Smooth muscle cell (in vitro differentiated cells): ENCODE results near the gene OOSP3. TPM values are rescaled to one million over a fixed set of nuclear protein-coding genes. Genes with fewer than 3 reads are reported as not detected.
A peak's percentile ranks its signal among the peaks of the same experiment; 100 is the strongest.

Experiments
- DNase-seq: peaks from one replicate; lab custom pipeline; 2025; ENCODE audit not compliant: unreplicated experiment; lab: John Stamatoyannopoulos, UW
- H2AFZ ChIP-seq: fragments of 200-600 bp; sonication (generic); 2 replicates; pipeline ENCODE4 v1.6.0; 2016; ENCODE audit warnings: antibody characterized with exemption, low read depth, mild to moderate bottlenecking
- H3F3A ChIP-seq: fragments of 200-600 bp; sonication (generic); 2 replicates; pipeline ENCODE4 v1.6.0; 2017; ENCODE audit warnings: antibody characterized with exemption, low read depth
- H3K27ac ChIP-seq: fragments of 200-600 bp; sonication (generic); 2 replicates; pipeline ENCODE4 v1.5.1; 2016; ENCODE audit warnings: low read depth, mild to moderate bottlenecking
- H3K27me3 ChIP-seq: fragments of 200-600 bp; sonication (generic); 2 replicates; pipeline ENCODE4 v1.6.1; 2016; ENCODE audit warnings: low read depth, mild to moderate bottlenecking
- H3K36me3 ChIP-seq: fragments of 200-600 bp; sonication (generic); 2 replicates; pipeline ENCODE4 v1.5.1; 2016; ENCODE audit warnings: low read depth
- H3K4me1 ChIP-seq: fragments of 200-600 bp; sonication (generic); 2 replicates; pipeline ENCODE4 v1.5.1; 2016; ENCODE audit warnings: low read depth
- H3K4me2 ChIP-seq: fragments of 200-600 bp; sonication (generic); 2 replicates; pipeline ENCODE4 v1.6.0; 2016; ENCODE audit warnings: mild to moderate bottlenecking
- H3K4me3 ChIP-seq: fragments of 200-600 bp; sonication (generic); 2 replicates; pipeline ENCODE4 v1.5.1; 2016; ENCODE audit warnings: mild to moderate bottlenecking
- H3K79me2 ChIP-seq: fragments of 200-600 bp; sonication (generic); 2 replicates; pipeline ENCODE4 v1.6.0; 2016; ENCODE audit warnings: low read depth, mild to moderate bottlenecking
- H3K9ac ChIP-seq: fragments of 200-600 bp; sonication (generic); 2 replicates; pipeline ENCODE4 v1.6.0; 2016; ENCODE audit warnings: low read depth
- H3K9me3 ChIP-seq: fragments of 200-600 bp; sonication (generic); replicated peaks from 2 replicates; pipeline ENCODE4 v1.5.1; 2016; ENCODE audit warnings: low read depth
- H4K20me1 ChIP-seq: fragments of 200-600 bp; sonication (generic); 2 replicates; pipeline ENCODE4 v1.6.0; 2016; ENCODE audit warnings: low read depth
- CTCF ChIP-seq: fragments of 200-600 bp; sonication (generic); IDR thresholded peaks from 2 replicates; pipeline ENCODE4 v1.5.1; 2017; ENCODE audit warnings: borderline replicate concordance, mild to moderate bottlenecking, antibody characterized with exemption; ENCODE audit not compliant: insufficient read depth, poor library complexity, severe bottlenecking
- WGBS: methylation state at CpG from one replicate; pipeline ENCODE4 v1.1.7; 2016; ENCODE audit warnings: low lambda C conversion rate; 5-methylcytosine and 5-hydroxymethylcytosine counted together
- polyA plus RNA-seq: library from polyadenylated mRNA; unstranded; fragments of >200 nt; fragmentation: Nextera tagmentation; extraction: Ambion mirVana; gene quantifications from 2 replicates; pipeline ENCODE4 v1.2.1, GENCODE V29; 2016
- total RNA-seq: library from RNA; depleted of rRNA; stranded (reverse); fragments of >200 nt; gene quantifications from 2 replicates; pipeline ENCODE4 v1.2.3, GENCODE V29; 2014

The OOSP3 gene
- total and polyA plus RNA-seq, 2 experiments from 2014 or later, result not detected

GRCh38 chr11:59862252-59862651 lies 16.3 kb upstream of the OOSP3 start:
- Histone ChIP-seq H3K36me3 (no peaks in the 10 kb centered on the region), H2AFZ (no peak overlapping the region), H3K79me2 (no peaks in the 10 kb centered on the region), H3K27me3 (no peaks in the 10 kb centered on the region), H3K27ac (no peak overlapping the region), H3K4me3 (no peak overlapping the region), H3F3A (no peaks in the 10 kb centered on the region), H3K9me3 (no peaks in the 10 kb centered on the region), H3K4me1 (no peaks in the 10 kb centered on the region), H3K9ac (no peak overlapping the region), H3K4me2 (no peak overlapping the region), H4K20me1 (no peaks in the 10 kb centered on the region)
- no peak for TF ChIP-seq CTCF
- DNase-seq, result no peak
- WGBS, result 90% methylated on average over 3 of the region's 3 CpGs

GRCh38 chr11:59865031-59865430 lies 13.6 kb upstream of the OOSP3 start:
- DNase-seq, result no peak
- Histone ChIP-seq H3K4me3 (no peak overlapping the region), H2AFZ (no peak overlapping the region), H3K9ac (no peak overlapping the region), H3K9me3 (no peaks in the 10 kb centered on the region), H3K4me1 (no peaks in the 10 kb centered on the region), H3K27me3 (no peaks in the 10 kb centered on the region), H3K79me2 (no peaks in the 10 kb centered on the region), H3K27ac (peak overlapping the region; percentile 56), H3F3A (no peaks in the 10 kb centered on the region), H3K36me3 (no peaks in the 10 kb centered on the region), H4K20me1 (no peaks in the 10 kb centered on the region), H3K4me2 (no peak overlapping the region)
- no peak for TF ChIP-seq CTCF
- WGBS, result 84% methylated on average over 1 of the region's 1 CpG

- H3K4me2 ChIP-seq, result no peak within 1 kb of the TSS
- no peaks in the 10 kb centered on the region for H3K79me2 ChIP-seq
- no peak for TF ChIP-seq CTCF
- DNase-seq, result no peak
- H3K27ac ChIP-seq, result peak within 1 kb of the TSS; percentile 56
- no peaks in the 10 kb centered on the region for H3K36me3 ChIP-seq
- H3K9ac ChIP-seq, result no peak within 1 kb of the TSS
- no peaks in the 10 kb centered on the region for H3K27me3 ChIP-seq
- WGBS, result 84% methylated on average over 3 of the region's 3 CpGs
- no peak within 1 kb of the TSS for H3K4me3 ChIP-seq
- H3F3A ChIP-seq, result no peaks in the 10 kb centered on the region
- H3K9me3 ChIP-seq, result no peaks in the 10 kb centered on the region
- no peaks in the 10 kb centered on the region for H3K4me1 ChIP-seq
- no peak within 1 kb of the TSS for H2AFZ ChIP-seq
- H4K20me1 ChIP-seq, result no peaks in the 10 kb centered on the region
Measured at GRCh38 chr11:59866397-59866796, 12.2 kb upstream of the OOSP3 start, which contains the start of gene TCN1. TSS of gene TCN1 (minus strand) at chr11:59866487. CDS start at chr11:59866470, 17 bp downstream.

- Histone ChIP-seq H3K4me1 (no peaks in the 10 kb centered on the region), H3K4me3 (no peak overlapping the region), H3K9me3 (no peaks in the 10 kb centered on the region), H3K79me2 (no peaks in the 10 kb centered on the region), H4K20me1 (no peaks in the 10 kb centered on the region), H3K27ac (no peak overlapping the region), H3K27me3 (no peaks in the 10 kb centered on the region), H2AFZ (no peak overlapping the region), H3K36me3 (no peaks in the 10 kb centered on the region), H3F3A (no peaks in the 10 kb centered on the region), H3K9ac (no peak overlapping the region), H3K4me2 (no peak overlapping the region)
- no peak for TF ChIP-seq CTCF
- 92% methylated on average over 1 of the region's 1 CpG for WGBS
- DNase-seq, result no peak
Measured at GRCh38 chr11:59866836-59867235, 11.7 kb upstream of the OOSP3 start.
